CD4-positive, alpha-beta T cell (primary cell): ENCODE results near the gene FOXD2. TPM values are rescaled to one million over a fixed set of nuclear protein-coding genes. Genes with fewer than 3 reads are reported as not detected.

ENCODE experiments used
- ATAC-seq: fragments of 200-7000 bp; cut with Tn5 transposase; one replicate; pipeline ENCODE4 v1.10.0; 2022; ENCODE audit warnings: mild to moderate bottlenecking; ENCODE audit not compliant: poor library complexity
- CTCF ChIA-PET: fragments of 350-600 bp; sonication (Branson Sonifier 250); formaldehyde crosslinking; loops from one replicate; lab custom pipeline; 2021; ENCODE audit warnings: antibody characterized with exemption, inconsistent platforms; lab: Charles Lee
- POLR2A ChIA-PET: fragments of 350-600 bp; sonication (Branson Sonifier 250); formaldehyde crosslinking; loops from one replicate; lab custom pipeline; 2021; ENCODE audit warnings: antibody characterized with exemption, inconsistent platforms; lab: Charles Lee
- DNase-seq, 14 experiments: peaks; one replicate each; pipeline ENCODE4 v3.0.0-alpha.2; 2013 to 2020; ENCODE audit warnings: mixed read lengths in 2 of 14
- H3K27ac ChIP-seq, 2 donors: one replicate each; pipeline versions ENCODE4 v1.5.1 to v1.7.0; 2013; ENCODE audit warnings: low read length in 2 of 2, low read depth in 1 of 2, mild to moderate bottlenecking in 1 of 2
- H3K27me3 ChIP-seq, 2 experiments: 1 replicate in 1 of 2; 2 replicates in 1 of 2; pipeline versions ENCODE4 v1.6.1 to v1.7.0; 2013; ENCODE audit warnings: low read length in 2 of 2, control low read depth in 1 of 2, mild to moderate bottlenecking in 1 of 2, moderate library complexity in 1 of 2; ENCODE audit not compliant: insufficient read depth in 2 of 2, control insufficient read depth in 1 of 2
- H3K36me3 ChIP-seq: one replicate; pipeline ENCODE4 v1.6.1; 2013; ENCODE audit warnings: low read length, control low read depth; ENCODE audit not compliant: insufficient read depth
- H3K4me1 ChIP-seq: one replicate; pipeline ENCODE4 v1.6.1; 2013; ENCODE audit warnings: low read length, control low read depth; ENCODE audit not compliant: insufficient read depth
- H3K4me3 ChIP-seq: one replicate; pipeline ENCODE4 v1.5.1; 2013; ENCODE audit warnings: mild to moderate bottlenecking, low read length, moderate library complexity
- H3K9me3 ChIP-seq, 2 experiments: 1 replicate in 1 of 2; 2 replicates in 1 of 2; pipeline versions ENCODE4 v1.6.1 to v1.7.0; 2013; ENCODE audit warnings: low read length in 2 of 2, mild to moderate bottlenecking in 2 of 2, control low read depth in 1 of 2, moderate library complexity in 1 of 2; ENCODE audit not compliant: control insufficient read depth in 1 of 2, insufficient read depth in 1 of 2
- H3K27ac Mint-ChIP-seq: one replicate; pipeline ENCODE4 v1.8.0; 2020; ENCODE audit warnings: mixed read lengths
- H3K27me3 Mint-ChIP-seq: one replicate; pipeline ENCODE4 v1.8.0; 2021; ENCODE audit warnings: mixed read lengths
- H3K36me3 Mint-ChIP-seq: one replicate; pipeline ENCODE4 v1.8.0; 2021; ENCODE audit warnings: low read depth, mixed read lengths
- H3K4me1 Mint-ChIP-seq: one replicate; pipeline ENCODE4 v1.8.0; 2021; ENCODE audit warnings: low read depth, mixed read lengths
- H3K4me3 Mint-ChIP-seq: one replicate; pipeline ENCODE4 v1.8.0; 2020; ENCODE audit warnings: mild to moderate bottlenecking, mixed read lengths
- H3K9me3 Mint-ChIP-seq: one replicate; pipeline ENCODE4 v1.8.0; 2020; ENCODE audit warnings: mixed read lengths
- CTCF ChIP-seq: fragments of 200-600 bp; IDR thresholded peaks from one replicate; pipeline ENCODE4 v1.8.0; 2022; ENCODE audit warnings: antibody characterized with exemption, mild to moderate bottlenecking
- intact Hi-C, 2 experiments: fragments of 100-400 bp; cut with DNase I in 1 of 2; cut with micrococcal nuclease in 1 of 2; formaldehyde crosslinking; loops; one replicate each; pipeline versions ENCODE4 v1.15.1 to v1.9.0; 2023 to 2025; cut with DNase I, micrococcal nuclease
- total RNA-seq, 174 experiments: library from RNA in 2 of 174; stranded (reverse) in 2 of 174; gene quantifications; one replicate each; pipeline ENCODE4 v1.2.3 and lab custom pipeline; 2021 to 2026

Gene FOXD2
- total RNA-seq, 2 experiments from 2014 or later = 0.22 to 0.34 TPM

- Histone ChIP-seq H3K36me3 (no peaks in the 10 kb centered on the region), H3K4me1 (no peaks in the 10 kb centered on the region), H3K27ac (no peak overlapping the region), H3K9me3 (no peaks in the 10 kb centered on the region), H3K4me3 (no peak overlapping the region), H3K27me3 (peaks cover 33 to 46% of the 10 kb centered on the region in 2 experiments)
- ChIA-PET POLR2A (no interaction called here), CTCF (no interaction called here)
- intact Hi-C loops = no loop called here
- TF ChIP-seq CTCF = no peak
- Mint-ChIP-seq H3K4me3 (no peak overlapping the region), H3K4me1 (no peaks in the 10 kb centered on the region), H3K27me3 (peaks cover 90% of the 10 kb centered on the region), H3K27ac (no peak overlapping the region), H3K36me3 (no peaks in the 10 kb centered on the region), H3K9me3 (no peaks in the 10 kb centered on the region)
- DNase-seq (no peak), ATAC-seq (no peak)
These were observed 21.5 kb downstream of the FOXD2 start for GRCh38 chr1:47459253-47459788.

- Histone ChIP-seq H3K27me3 (peaks cover 33 to 46% of the 10 kb centered on the region in 2 experiments), H3K9me3 (no peaks in the 10 kb centered on the region), H3K4me1 (no peaks in the 10 kb centered on the region), H3K4me3 (no peak overlapping the region), H3K27ac (no peak overlapping the region), H3K36me3 (no peaks in the 10 kb centered on the region)
- intact Hi-C loops = no loop called here
- no peak for ATAC-seq
- H3K36me3 Mint-ChIP-seq = no peaks in the 10 kb centered on the region
- H3K4me3 Mint-ChIP-seq = no peak overlapping the region
- CTCF ChIA-PET = no interaction called here
- H3K9me3 Mint-ChIP-seq = no peaks in the 10 kb centered on the region
- no peaks in the 10 kb centered on the region for H3K4me1 Mint-ChIP-seq
- peaks cover 86% of the 10 kb centered on the region for H3K27me3 Mint-ChIP-seq
- H3K27ac Mint-ChIP-seq = no peak overlapping the region
- POLR2A ChIA-PET = no interaction called here
- no peak for DNase-seq
- no peak for TF ChIP-seq CTCF
These were observed 22.2 kb downstream of the FOXD2 start for GRCh38 chr1:47460040-47460439.

- intact Hi-C loops = no loop called here
- CTCF ChIA-PET = no interaction called here
- POLR2A ChIA-PET = no interaction called here
These were observed 22.6 kb downstream of the FOXD2 start for GRCh38 chr1:47460456-47460855.

More at GRCh38 chr1:47460456-47460855, 22.6 kb downstream of the FOXD2 start:
- H3K36me3 Mint-ChIP-seq = no peaks in the 10 kb centered on the region
- H3K27me3 Mint-ChIP-seq = peaks cover 81% of the 10 kb centered on the region
- H3K4me1 Mint-ChIP-seq = no peaks in the 10 kb centered on the region
- Histone ChIP-seq H3K4me3 (no peak overlapping the region), H3K9me3 (no peaks in the 10 kb centered on the region), H3K27me3 (peaks cover 33 to 46% of the 10 kb centered on the region in 2 experiments), H3K36me3 (no peaks in the 10 kb centered on the region), H3K4me1 (no peaks in the 10 kb centered on the region), H3K27ac (no peak overlapping the region)
- H3K27ac Mint-ChIP-seq = no peak overlapping the region
- H3K9me3 Mint-ChIP-seq = no peaks in the 10 kb centered on the region
- H3K4me3 Mint-ChIP-seq = no peak overlapping the region
- ATAC-seq = no peak
- no peak for DNase-seq
- no peak for TF ChIP-seq CTCF
